NCI-H146 treated with DMSO at 0.1 percent for 48 hours (cell line): ENCODE data around the gene PRCD.
"Not testable (repeated sequence)": the region's sequence is repeated elsewhere in the genome, so short reads cannot be mapped to it uniquely, and the experiment has no call there.

Experiments used
- DNase-seq: peaks from one replicate; lab custom pipeline; 2025; ENCODE audit not compliant: unreplicated experiment; lab: John Stamatoyannopoulos, UW

Gene PRCD

DNA sequence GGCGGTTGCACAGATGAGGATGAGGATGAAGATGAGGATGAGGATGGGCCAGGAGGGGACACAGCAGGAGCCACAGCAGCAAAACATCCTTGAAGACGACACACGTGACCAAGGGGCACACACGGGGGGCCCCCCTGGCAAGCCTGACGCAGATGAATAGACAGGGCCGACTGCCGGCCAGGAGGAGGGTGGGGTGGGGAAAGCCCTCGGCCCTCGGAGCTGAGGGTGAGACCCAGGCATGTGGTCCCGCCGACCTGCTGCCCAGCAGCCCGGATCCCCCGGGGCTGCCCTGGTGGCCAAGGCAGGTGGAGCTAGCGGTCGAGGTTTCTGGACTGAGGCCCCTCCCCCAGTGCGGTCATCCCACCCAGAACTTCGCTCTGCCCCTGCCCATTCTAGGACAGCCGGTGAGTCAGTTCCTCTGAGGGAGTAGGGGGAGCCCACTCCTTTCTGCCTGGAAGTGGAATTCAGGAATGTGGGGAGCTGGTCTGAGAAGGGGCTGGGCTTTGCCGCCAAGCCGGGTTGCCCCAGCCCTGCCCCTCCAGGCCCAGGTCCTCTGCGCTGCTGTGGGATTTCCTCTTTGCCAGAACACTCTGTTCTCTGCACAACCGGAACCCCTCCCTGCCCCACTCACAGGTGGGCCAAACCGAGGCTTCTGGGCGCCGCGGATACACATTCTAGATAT is 12.3 kb upstream of the PRCD start:
- DNase-seq, result no peak

DNA sequence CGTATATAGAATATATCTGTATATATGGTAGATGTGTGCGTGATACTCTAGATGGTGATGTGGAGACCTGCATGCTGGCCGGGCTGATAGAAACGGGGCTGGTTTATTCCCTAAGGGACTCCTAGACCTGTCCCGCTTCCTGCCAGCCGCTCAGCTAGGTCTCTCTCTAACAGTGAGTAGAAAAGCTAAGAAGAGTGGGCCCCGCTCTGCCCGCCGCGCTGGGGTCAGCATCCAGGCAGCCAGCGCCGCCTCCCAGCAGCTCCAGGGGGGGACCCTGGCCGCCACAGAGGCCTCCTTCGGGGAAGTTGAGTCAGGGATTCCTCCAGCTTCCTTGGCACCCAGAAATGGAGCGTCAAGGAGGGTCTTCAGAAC is 11.7 kb upstream of the PRCD start:
- no peak for DNase-seq

DNA sequence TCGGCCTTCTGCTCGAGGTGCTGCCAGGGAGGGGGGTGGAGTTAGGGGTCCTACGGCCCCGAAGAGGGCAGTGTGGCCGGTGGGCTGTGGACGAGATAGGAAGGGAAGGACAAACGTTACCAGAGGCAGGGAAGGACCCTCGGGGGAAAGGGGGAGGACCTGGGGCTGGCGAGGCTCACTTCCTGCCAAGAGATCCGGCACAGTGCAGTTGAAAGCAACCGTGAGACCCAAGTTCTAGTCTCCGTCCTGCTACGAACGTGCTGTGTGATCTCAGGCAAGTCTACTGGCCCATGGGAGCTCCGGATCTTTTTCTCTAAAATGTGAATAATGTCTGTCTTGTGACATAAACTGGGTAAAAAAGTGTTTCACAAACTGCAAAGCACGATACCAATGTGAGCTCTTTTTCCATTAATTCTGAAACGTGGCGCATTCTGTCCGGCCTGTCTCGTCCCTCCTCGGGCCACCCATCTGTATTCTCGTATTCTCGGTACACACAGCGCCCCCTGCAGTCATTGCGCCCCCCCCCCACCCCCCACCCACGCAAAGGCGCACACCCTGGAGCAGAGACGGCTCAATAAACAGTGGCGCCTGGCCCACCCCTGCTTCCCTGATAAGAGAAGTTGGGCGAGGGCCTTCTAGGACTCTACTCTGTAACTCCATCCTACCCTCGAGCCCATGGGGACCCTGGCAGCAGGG is 11.2 kb upstream of the PRCD start:
- no peak for DNase-seq

DNA sequence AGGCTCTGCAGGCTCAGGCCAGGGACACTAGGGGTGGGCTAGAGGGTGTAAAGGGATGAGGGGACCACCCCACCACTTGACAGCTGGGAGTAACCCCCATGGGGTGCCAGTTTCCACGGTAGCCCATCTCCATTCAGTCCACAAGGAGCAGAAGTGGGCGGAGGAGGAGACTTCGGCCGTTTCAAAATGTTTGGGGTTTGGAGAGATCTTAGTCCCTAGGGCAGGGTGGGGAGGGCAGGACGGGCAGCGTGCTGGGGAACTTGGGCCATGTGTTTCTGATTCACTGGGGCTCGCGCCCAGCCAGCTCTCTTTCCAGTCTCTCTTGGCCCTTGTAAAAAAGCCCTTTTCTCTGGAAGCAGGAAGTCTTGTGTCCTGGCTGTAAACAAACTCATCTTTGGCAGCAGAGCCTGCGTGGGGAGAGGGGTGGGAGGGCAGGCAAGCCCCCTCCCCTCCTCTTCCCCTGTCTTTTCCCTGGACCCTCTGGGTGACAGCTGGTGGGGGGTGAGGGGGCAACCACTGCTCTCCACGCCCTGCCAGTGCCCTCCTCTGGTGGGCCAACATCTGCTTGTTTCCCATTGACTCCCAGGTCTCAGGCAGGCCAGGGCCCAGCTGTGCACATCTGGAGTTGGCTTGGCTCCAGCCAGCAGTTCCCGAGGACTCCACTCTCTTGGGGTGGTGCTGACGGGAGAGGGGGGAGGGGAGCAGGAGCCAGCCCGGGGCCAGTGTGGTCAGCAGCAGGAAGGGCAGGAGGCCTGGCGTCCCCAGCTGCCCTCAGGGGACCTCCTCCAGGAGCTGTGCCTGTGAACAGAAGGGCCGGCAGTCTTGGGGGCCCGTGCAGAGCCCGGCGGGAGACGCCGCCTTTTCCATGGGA is 10.4 kb upstream of the PRCD start:
- no peak for DNase-seq

DNA sequence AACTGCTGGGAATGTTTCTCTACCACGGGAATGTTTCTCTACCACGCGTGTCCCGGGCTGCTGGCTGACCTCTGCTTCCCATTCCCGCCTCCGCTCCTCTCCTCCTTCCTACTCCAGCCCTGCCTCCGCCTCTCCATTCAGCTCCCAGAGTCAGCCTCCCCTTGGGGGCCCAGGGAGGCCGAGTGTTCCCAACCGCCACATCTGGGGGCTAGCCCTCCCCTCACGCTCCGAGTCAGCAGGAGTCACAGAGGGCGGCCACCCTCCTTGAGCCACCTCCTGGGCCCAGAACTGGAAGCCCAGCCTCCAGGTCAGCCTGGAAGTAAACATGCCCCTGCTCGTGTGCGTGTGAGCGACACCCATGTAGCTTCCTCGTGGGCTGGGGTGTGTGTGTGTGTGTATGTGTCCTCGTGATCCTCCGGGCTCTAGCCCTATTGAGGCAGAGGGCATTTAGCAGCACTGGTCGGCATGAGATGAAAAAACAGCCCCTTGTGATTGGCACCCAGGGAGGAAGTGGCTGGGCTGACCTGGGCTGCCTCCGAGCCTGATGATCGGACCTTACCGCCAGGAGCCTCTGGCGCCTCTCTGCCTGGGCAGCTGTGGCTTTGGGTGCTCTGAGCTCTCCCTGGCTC is 9.6 kb upstream of the PRCD start:
- no peak for DNase-seq

- no peak for DNase-seq
Measured at GRCh38 chr17:76530811-76531485, 8.9 kb upstream of the PRCD start.

DNA sequence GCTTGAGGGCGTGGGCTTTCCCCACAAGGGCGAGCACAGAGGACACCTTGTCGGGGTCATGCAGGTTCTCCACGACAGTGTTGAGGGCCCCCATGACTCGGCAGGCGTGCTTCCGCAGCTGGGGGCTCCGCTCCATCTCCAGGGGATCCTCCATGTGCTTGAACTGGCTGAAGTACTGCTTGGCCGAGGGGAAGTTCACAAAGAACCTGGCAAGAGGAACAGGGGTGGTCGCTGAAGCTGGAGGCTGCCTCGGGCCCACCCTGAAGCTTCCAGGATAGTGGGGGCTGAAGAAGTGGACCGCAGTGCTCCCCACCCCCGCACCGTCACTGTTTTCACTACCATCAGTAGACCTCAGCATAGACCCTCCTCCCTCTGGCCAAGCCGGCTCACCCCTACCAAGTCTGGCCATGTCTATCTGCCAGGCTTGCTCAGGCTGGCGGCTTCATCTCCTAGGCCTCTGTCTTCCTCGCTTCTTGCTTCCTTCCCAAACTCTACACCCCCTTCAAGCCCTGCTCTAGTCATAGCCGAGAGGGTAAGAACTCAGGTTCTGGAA is 8.3 kb upstream of the PRCD start:
- no peak for DNase-seq

DNA sequence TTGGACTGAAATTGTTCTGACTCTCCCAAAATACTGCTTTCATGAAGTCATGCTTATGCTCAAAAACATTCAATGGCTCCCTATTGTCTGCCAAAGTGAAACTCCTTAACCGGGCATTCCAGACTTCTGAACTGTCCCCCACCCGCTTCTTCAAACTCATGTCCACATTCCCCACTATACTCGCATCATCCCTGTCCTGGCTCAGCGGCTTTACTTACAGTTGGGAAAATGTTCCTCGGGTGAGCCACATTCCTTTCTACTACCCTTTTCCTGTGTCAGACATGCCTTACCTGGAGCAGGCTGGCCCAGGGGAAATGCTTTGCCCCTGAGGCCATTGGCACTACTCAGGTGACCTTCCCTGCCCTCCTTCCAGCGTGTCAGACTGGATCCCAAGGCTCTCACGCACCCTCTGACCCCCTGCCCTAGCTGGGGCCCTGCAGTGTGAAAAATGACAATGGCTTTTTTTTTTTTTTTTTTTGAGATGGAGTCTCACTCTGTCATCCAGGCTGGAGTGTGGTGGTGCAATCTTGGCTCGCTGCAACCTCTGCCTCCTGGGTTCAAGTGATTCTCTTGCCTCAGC is 7.7 kb upstream of the PRCD start:
- DNase-seq, result no peak

- not testable (repeated sequence) for DNase-seq
Measured at GRCh38 chr17:76533640-76534359, 6.0 kb upstream of the PRCD start.

- DNase-seq, result no peak
Measured at GRCh38 chr17:76534831-76535732, 4.8 kb upstream of the PRCD start.

DNA sequence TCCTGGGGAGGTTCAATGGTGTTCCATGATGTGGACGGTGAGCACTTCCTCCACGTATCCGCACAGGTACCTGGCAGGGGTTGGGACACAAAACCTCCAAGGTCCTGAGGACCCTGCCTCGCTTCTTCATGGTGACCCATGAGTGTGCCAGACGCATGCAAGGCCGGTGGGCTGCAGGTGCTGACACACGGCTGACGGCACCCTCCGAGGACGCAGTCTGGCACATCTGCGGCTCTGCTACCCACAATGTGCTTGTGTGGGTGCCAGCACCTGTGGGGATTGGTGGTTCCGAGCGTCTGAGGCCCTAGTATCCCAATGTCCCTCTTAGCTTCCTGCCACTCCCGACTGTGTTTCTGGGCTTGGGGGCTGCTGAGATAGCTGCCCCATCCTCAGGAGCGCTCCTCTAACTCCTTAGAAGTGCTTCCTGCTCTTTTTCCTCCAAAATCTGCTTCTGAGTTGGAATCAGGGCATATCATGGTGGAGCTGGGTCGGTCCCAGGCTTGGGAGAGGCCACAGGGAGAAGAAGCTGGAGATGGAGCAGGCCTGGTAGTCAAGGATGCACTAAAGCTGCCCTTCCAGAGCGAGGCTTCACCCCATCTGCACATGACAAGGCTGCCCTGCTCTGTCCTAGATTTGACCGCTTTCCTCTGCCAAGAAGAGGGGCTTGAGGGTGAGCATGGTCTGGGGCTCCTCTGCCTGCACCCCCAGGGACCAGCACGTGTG is 3.9 kb upstream of the PRCD start:
- DNase-seq, result no peak

GRCh38 chr17:76536511-76537287 is 3.1 kb upstream of the PRCD start:
- DNase-seq, result no peak

- no peak for DNase-seq
Measured at GRCh38 chr17:76537288-76537577, 2.6 kb upstream of the PRCD start.

- no peak for DNase-seq
Measured at GRCh38 chr17:76537578-76538280, 2.1 kb upstream of the PRCD start, which contains the start of gene CYGB. CYGB (minus strand) TSS chr17:76537709; CDS start chr17:76537542, 167 bp downstream.

DNA sequence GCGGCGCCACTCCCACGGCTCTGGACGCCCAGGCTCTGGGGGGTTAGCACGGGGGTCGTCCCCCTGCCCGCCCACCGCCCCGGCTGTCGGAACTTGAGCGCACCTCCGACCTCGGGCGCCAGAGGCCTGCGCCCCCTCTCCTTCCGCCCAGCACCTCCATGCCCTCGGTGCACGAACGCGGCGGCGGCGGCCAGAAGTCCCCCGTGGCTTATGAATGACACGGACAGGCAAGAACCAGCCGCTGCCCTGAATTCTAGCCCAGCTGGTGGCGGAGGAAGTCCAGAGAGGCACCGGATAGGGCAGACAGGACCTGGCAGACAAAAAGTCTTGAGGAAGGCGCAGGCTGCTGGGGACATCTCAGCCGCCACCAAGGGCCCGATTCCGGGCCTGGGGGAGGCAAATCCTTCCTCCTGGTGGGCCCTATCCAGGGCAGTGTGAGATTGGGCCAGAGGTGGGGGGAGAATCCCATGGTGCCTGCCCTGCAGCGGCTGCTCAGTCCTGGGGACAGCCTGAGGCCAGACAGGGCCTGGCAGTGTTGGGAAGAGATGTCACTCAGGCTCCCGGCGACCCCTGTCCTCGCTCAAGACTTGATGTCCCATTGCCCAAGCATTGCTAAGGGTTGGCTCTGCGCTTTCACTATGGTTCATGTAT is 1.4 kb upstream of the PRCD start:
- no peak for DNase-seq

DNA sequence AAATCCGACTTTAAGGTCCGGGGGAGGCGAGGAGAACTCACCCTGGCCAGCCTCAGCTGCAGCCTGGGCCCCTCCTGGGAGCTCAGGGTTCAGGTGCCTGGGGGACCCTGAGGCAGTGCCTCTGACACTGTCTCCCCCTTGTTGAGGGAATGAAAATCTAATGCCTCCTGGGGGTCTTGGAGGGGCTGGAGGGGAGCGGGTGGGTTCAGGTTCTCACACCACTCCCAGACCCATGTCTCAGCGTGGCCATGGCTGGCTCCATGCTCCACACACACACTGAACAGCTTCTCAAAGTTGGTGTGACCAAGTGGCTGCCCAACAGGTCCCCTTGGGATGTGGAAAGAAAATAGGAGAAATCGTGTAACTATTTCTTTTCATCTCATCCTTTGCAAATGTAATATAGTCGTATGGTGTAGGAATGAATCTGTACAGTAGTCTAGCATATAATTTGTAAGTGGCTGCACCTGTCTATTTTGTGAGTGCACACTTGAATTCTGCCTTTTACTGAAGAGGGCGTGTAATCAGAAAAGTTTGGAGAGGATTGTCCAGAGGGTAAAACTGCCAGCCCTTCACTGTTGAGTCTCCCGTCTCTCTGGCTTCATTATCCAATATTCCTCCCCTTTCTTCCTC is 788 bp upstream of the PRCD start:
- no peak for DNase-seq
